Measurements from ENCODE around the gene TLR4.

The TLR4 gene

GRCh38 chr9:117715411-117715989 is 11.3 kb downstream of the TLR4 start:
- no peak for DNase-seq

GRCh38 chr9:117718085-117718484 is 13.9 kb downstream of the TLR4 start:
- no peak for DNase-seq

- DNase-seq = no peak
Measured at GRCh38 chr9:117718701-117719100, 14.5 kb downstream of the TLR4 start.

GRCh38 chr9:117719161-117719920 is 15.1 kb downstream of the TLR4 start:
- DNase-seq = no peak

- no peak for DNase-seq
Measured at GRCh38 chr9:117720066-117720465, 15.9 kb downstream of the TLR4 start.

GRCh38 chr9:117720555-117720954 is 16.4 kb downstream of the TLR4 start:
- DNase-seq = no peak

GRCh38 chr9:117720987-117721386 is 16.8 kb downstream of the TLR4 start:
- DNase-seq = no peak

- no peak for DNase-seq
Measured at GRCh38 chr9:117722108-117722761, 18.0 kb downstream of the TLR4 start.

GRCh38 chr9:117723986-117724625 is 19.9 kb downstream of the TLR4 start:
- DNase-seq = no peak

GRCh38 chr9:117725426-117725887 is 21.3 kb downstream of the TLR4 start:
- DNase-seq = no peak

GRCh38 chr9:117729375-117729774 is 25.2 kb downstream of the TLR4 start:
- no peak for DNase-seq

- DNase-seq = no peak
Measured at GRCh38 chr9:117732494-117732893, 28.3 kb downstream of the TLR4 start.

GRCh38 chr9:117733465-117733864 is 29.3 kb downstream of the TLR4 start:
- DNase-seq = no peak

- no peak for DNase-seq
Measured at GRCh38 chr9:117734082-117734481, 29.9 kb downstream of the TLR4 start.

GRCh38 chr9:117734523-117735314 is 30.5 kb downstream of the TLR4 start:
- no peak for DNase-seq

GRCh38 chr9:117737721-117738226 is 33.6 kb downstream of the TLR4 start:
- no peak for DNase-seq

GRCh38 chr9:117739206-117739605 is 35.0 kb downstream of the TLR4 start:
- DNase-seq = no peak

- no peak for DNase-seq
Measured at GRCh38 chr9:117739624-117740347, 35.6 kb downstream of the TLR4 start.

- DNase-seq = no peak
Measured at GRCh38 chr9:117742131-117742530, 37.9 kb downstream of the TLR4 start.

- DNase-seq = no peak
Measured at GRCh38 chr9:117744369-117744768, 40.2 kb downstream of the TLR4 start.

GRCh38 chr9:117744856-117745389 is 40.7 kb downstream of the TLR4 start:
- DNase-seq = no peak

Measured in CD4-positive, alpha-beta T cell treated with Interleukin-6 for 4 hours (primary cell).